ENCODE results near the gene PUDP.
"Not testable (repeated sequence)": the region's sequence is repeated elsewhere in the genome, so short reads cannot be mapped to it uniquely, and the experiment has no call there.

PUDP gene

DNA sequence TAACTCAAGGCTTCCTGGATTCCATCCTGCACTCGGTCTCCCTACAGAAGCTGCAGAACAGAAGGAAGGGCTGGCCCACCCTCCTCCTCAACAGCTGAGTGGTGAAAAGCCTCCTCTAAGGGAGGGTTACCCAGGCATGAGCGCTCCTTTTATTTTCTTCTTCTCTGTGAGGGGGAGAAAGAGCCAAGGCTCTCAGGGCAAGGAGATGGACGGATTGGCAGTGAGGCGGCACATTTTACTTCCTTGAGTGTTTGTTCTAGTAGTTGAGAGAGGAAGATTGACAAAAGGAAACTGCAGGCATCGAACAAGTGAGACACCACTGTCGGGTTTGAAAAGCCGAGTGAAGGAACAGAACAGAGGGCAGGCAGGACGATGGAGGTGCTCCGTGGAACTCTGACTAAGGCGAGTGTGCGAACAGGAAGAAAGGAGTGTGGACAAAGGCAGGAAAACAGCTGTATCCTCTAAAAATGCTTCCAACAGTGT lies 38.9 kb downstream of the PUDP start:
- no peak for DNase-seq

- no peak for DNase-seq
Observed at GRCh38 chrX:7108030-7108429, 39.9 kb downstream of the PUDP start.

GRCh38 chrX:7106649-7107048 lies 41.3 kb downstream of the PUDP start:
- no peak for DNase-seq

DNA sequence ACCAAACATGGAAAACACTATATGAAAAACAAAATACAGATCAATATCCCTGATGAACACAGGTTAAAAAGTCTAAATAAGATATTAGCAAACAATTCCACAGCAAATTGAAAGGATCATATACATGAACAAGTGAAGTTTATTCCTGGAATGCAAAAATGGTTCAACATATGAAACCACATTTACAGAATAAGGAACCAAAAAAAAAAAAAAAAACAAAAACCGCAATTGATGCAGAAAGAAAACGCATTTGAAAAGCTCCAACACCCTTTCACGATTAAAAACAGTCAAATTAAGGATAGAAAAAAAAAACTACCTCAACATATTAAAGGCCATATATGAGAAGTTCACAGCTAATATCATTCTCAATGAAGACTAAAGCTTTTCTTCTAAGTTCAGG lies 45.8 kb downstream of the PUDP start:
- no peak for DNase-seq

DNA sequence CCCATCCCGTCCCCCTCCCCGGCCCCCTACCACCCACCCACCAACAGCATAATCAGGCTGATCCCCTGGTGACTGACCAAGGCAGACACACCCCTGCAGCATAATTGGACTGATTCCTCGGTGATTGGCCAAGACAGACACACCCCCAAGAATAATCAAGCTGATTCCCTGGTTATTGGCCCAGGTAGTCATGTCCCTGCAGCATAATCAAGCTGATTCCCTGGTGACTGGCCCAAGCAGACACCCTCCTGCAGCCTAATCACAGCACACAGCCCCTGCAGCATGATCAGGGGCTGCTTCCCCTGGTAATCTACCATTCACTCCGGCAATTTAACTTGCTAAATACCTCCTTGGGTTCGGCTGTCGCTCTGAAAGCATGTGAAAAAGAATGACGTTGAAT lies 47.9 kb downstream of the PUDP start:
- no peak for DNase-seq

GRCh38 chrX:7095657-7096056 lies 52.3 kb downstream of the PUDP start:
- DNase-seq: not testable (repeated sequence)

- DNase-seq: no peak
Observed at GRCh38 chrX:7093305-7093704, 54.6 kb downstream of the PUDP start.

GRCh38 chrX:7092543-7092942 lies 55.4 kb downstream of the PUDP start:
- DNase-seq: no peak

- no peak for DNase-seq
Observed at GRCh38 chrX:7091923-7092322, 56.0 kb downstream of the PUDP start.

- no peak for DNase-seq
Observed at GRCh38 chrX:7090641-7091040, 57.3 kb downstream of the PUDP start.

GRCh38 chrX:7088968-7089615 lies 58.9 kb downstream of the PUDP start:
- no peak for DNase-seq

GRCh38 chrX:7086384-7086783 lies 61.6 kb downstream of the PUDP start:
- DNase-seq: no peak

DNA sequence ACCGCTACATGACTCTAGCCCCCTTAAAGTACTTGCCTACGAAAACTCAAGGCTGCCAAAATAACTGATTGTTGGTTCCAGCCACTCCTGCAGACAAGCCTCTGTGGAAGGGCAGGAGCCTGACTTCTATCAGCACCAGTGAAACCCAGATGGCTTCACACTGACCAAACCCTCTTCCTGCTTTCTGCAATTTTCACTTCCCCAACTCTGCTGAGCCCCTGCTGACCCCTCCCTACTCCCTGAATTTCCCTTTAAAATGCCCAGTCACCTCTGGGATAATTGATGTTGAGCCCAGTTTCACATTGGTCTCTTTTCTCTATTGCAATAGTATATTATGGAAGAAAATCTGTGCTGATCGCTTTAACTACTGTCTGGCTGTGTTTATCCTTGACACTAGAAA lies 62.1 kb downstream of the PUDP start:
- no peak for DNase-seq

DNA sequence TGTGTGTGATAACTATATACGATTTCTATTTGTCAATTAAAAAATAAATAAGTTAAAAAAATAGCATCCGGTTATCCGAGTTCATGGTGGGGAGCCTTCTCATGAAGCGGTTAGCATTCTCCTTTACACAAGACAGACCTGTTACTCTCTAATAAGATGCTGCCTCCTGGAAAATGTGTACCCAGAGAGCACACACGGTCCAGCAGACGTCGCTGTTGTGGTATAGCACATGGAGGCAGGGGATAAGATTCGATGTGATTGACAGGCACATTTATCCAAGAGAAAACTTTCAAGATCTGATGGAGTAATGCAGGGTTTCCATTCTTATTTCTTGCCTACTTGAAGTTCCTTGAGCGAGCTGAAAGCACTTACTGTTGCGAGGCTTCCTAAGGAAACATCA lies 63.1 kb downstream of the PUDP start:
- no peak for DNase-seq

GRCh38 chrX:7083468-7084396 lies 64.2 kb downstream of the PUDP start:
- DNase-seq: no peak

DNA sequence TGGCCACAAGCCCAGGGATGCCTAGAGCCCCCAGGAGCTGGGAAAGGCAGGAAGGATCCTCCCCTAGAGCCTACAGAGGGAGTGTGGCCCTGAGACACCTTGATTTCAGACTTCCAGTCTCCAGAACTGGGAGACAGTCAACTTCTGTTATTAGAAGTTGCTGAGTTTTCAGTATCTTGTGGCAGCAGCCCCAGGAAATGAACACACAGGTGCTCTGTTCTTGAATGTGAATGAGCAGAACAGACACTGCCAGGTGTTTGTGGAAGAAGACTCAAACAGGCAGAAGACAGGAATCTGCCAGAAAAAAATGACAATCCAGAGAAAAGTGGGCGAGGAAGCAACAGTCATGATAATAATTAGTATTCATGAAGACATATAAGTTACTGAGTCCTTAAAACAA lies 64.9 kb downstream of the PUDP start:
- no peak for DNase-seq

DNA sequence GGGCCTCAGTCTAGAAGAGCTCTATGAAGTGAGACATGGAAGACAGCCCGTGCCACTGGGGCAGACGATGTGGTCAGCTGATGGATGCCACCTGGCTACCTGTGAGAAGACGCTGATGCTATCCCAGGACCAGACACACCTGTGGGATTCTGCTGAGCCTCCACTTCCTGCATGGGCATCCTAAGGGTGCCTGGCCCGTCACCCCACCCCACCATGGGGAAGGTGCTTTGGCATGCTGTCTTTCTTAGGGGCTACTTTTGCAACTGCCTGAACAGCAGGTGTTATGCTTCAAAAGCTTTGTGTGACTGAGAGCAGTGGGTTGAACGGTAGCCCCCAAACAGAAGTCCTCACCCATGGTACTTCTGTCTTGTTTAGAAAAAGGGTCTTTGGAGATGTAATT lies 65.4 kb downstream of the PUDP start:
- DNase-seq: no peak

GRCh38 chrX:7077241-7078230 lies 70.4 kb downstream of the PUDP start:
- DNase-seq: no peak

GRCh38 chrX:7076245-7076661 lies 71.7 kb downstream of the PUDP start:
- no peak for DNase-seq

- no peak for DNase-seq
Observed at GRCh38 chrX:7074908-7075204, 73.1 kb downstream of the PUDP start.

DNA sequence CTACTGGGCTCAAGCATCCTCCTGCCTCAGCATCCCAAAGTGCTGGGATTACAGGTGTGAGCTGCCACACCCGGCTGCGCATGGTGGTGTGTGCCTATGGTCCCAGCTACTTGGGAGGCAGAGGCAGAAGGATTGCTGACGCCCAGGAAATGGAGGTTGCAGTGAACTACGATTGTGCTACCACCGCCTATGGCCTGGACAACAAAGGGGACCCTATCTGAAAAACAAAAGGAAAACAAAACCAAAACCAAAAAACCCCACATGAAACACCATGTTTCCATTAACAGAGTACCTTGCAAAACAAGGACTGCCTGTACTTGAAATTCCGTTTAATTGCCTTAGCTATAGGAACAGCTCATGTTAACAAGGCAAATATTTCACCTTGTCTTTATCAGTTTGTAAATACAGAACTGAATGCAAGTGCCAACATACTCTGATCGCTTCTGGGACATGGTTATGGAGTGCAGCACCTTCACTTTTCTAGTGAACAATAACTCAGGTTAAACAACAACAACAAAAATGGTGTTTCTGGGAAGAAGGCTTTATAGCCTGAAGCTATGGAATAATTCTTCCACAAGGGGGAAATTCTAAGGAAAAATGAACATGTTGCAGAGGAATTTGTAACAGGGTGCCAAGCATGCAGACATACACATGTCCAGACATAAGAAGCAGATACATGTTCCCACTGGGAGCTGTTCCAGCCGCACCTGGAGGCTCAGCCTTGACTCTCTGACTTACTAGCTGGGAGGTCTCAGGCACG lies 73.6 kb downstream of the PUDP start:
- DNase-seq: no peak

DNA sequence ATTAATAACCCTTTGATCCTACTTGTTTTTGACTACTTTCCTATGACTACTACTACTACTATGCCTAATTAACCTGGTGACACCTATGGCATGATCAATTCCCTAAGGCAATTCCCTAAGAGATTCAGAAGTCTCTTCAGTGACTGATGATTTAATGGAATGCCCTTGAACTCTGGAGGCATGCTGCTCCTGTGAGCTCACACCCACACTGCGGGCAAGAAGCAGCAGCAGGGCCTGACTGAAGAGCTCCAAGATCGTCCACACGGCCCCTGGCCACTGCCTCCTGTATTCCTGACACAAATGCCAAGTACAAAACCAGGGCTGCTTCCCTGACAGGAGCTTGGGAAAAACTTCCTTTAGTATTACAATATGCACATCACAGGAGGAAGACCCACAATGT lies 74.6 kb downstream of the PUDP start:
- no peak for DNase-seq

Measured in NCI-H1930 (cell line).